HG03571 (cell line): ENCODE measurements around the gene ESF1.

Experiments used
- ATAC-seq: cut with Tn5 transposase; IDR thresholded peaks from one replicate; pipeline ENCODE4 v1.9.1; 2021; ENCODE audit not compliant: unreplicated experiment

The ESF1 gene

DNA sequence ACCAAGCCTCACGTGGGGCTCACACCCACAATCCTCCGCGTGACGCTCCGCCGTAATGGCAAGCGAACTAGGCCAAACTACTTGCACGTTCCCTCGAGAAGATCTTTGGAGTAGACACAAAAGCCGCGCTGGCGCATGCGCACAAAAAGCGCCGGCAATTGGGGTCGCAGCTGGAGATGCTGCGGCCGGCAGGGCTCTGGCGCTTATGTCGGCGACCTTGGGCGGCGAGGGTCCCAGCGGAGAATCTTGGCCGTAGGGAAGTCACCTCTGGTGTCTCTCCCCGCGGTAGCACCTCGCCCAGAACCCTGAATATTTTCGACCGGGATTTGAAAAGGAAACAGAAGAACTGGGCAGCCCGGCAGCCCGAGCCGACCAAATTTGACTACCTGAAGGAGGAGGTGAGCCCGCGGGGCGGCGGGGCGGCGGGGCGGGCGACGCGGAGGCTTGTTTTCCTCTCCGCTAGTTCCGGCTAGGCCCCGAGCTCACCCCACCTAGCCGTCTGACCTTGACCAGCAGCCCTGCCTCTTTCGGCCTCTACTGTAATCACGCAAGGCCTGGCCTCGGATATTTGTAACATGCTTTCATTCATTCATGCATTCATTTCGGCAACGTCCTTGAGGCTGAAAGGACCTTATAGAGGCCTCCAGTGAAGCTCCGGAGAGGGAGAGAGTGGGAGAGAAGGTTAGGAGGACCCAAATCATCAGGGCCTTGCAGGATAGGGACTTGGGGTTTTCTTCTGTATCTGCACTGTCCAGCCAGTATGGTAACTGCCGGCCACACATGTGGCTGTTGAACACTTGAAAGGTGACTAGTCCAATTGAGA lies at the start of gene ESF1, which contains the start of gene NDUFAF5:
ESF1 (minus strand) TSS at position 27 of the 823 bp plus-strand sequence. CDS start 1,779 bp downstream, outside the sequence.
NDUFAF5 (plus strand) TSS at position 136 of the 823 bp plus-strand sequence; CDS start at position 177, 41 bp downstream.
- peak; percentile 92 for ATAC-seq

GRCh38 chr20:13831476-13831875 lies 46.8 kb upstream of the ESF1 start:
- no peak for ATAC-seq

DNA sequence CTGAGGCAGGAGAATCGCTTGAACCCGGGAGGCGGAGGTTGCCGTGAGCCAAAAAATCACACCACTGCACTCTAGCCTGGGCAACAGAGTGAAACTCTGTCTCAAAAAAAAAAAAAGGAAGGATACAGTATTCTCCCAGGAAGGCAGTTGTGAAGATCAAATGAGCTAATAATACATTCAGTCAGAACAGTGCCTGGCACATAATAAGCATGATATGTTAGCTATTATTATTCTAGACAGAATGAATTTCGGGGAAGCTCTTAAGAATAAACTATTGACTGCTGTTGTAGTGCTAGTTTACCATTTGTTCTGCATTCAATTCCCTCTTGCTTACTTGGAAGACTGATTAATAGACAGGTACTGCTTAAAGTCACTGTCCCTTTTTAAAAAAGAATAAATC lies 40.7 kb upstream of the ESF1 start:
- ATAC-seq = no peak

GRCh38 chr20:13824459-13824858 lies 39.7 kb upstream of the ESF1 start:
- no peak for ATAC-seq

GRCh38 chr20:13822459-13822858 lies 37.7 kb upstream of the ESF1 start:
- no peak for ATAC-seq

DNA sequence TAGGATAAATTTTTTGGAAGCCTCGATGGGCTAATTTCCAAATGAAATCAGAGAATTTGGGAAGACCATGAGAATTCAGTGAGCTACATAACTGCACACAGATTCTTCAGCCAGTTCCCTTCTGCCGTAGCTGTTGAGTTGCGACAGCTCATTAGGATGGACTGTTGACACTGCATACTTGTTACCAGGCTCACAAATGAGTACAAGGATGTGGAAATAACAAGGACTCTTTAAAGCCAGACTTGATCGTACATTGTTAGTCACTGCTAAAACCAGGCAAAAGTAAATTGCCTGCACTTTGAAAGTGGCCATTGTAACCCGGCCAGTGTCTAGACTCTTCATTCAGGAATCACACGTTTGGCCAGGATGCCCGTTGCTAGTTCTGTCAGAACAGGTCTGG lies 37.2 kb upstream of the ESF1 start:
- ATAC-seq = no peak

GRCh38 chr20:13819885-13820645 lies 35.3 kb upstream of the ESF1 start:
- ATAC-seq = peak; percentile 77

DNA sequence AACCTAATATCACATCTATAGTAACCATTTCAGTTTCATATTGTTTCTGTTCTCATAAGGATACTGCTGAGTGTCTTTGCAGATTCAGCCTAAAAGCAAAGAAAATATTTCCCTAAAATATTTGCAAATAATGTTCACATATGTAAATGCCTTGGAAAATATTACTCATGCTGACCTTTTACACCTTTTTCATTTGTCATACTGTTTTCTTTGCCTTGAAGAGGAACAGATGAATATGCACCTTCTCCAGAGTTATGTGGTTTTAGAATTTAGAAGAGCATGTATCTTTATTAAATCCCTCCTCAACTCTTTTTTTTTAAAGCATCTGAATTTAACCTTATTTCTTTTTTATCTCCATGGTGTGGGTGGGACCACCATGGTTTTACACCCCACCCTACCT lies 32.6 kb upstream of the ESF1 start:
- no peak for ATAC-seq

DNA sequence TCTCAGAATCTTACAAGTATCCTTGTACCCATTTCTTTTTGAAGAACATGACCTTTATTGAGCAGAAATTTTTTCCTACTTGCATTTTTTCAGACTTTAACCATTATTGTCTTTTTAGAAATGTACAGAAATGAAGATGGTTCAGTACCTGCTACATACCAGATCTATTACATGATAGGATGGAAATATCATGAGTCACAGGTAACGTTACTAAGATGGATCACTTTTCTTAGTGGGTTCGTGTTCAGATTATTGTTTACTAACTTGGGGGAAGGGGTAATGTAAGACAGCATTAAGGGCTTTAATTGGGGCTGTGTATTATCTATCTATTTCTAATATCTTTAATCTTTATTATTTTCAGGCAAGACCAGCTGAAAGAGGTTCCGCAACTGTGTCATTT lies 32.0 kb upstream of the ESF1 start:
- ATAC-seq = no peak

DNA sequence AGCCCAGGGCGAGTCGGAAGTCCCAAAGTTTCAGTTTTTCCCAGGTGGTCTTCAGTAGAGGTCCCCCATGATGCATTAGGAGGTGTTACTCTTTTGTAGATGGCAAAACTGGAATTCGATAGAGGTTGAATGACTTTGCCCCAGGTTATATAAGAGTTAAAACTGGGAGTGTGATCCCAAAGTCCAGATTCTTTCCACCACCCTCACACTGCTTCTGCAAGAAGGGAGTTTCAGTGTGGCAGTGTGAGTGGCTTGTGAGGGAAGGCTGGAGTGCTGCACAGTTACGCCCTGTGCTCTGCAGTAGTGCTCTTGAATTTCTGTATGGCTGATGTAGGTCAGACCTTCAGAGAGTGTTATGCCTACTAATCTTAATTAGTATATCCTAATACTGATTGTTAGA lies 30.0 kb upstream of the ESF1 start:
- no peak for ATAC-seq

GRCh38 chr20:13813910-13814309 lies 29.2 kb upstream of the ESF1 start:
- ATAC-seq = no peak

DNA sequence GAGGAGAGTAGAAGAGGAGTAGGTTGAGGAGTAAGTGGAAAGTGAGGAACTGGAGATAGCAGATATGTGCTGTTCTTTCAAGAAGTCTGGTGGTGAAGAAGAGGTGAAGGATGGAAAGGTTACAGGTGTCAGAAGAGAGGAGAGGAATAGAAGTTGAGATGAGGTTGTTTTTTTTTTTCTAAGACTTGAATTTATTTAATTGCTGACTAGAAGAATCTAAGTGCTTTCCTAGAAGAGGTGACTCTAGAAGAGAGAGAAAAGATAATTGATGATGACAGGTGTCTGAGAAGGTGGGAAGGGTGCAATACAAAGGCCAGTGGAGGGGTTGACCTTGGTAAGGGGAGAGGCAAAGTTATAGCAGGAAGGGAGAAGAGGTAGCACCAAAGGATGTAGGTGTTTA lies 25.7 kb upstream of the ESF1 start:
- no peak for ATAC-seq

DNA sequence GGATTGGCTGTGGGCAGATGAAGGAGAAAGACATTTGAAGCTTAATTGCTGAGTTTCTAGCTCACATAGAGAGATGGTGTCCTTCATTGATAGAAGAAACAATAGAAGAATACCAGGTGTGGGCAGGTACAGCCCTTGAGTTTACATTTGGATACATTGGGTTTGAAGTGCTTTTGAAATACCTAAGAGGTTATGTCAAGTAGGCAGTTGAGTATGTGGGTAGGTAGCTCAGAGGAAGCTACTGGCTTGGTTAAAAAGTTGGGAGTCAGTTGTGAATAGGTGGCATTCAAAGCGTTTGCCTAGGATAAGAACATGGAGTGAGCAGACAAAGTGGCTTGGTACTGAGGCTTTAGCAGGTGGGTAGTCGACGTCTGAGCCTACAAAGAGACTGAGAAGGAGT lies 25.1 kb upstream of the ESF1 start:
- no peak for ATAC-seq

- ATAC-seq = no peak
These were observed 24.7 kb upstream of the ESF1 start for GRCh38 chr20:13809373-13809772.

DNA sequence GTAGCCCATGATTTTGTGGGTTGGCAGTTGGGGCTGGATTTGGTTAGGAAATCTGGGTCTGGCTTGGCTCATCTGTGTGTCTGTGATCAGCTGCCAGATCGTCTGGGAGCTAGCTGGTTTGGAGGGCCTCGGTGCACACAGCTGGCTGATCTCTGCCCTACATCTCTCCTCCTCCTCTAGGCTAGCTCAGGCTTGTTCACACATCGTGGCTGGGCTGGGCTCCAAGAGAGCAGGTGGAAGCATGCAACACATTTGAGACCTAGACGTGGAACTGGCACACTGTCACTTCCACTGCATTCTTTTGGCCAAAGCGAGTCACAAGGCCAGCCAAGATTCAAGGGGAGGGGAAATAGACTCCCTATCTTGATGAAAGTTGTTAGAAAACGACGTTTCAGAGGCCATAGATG lies 16.0 kb upstream of the ESF1 start:
- ATAC-seq = no peak

DNA sequence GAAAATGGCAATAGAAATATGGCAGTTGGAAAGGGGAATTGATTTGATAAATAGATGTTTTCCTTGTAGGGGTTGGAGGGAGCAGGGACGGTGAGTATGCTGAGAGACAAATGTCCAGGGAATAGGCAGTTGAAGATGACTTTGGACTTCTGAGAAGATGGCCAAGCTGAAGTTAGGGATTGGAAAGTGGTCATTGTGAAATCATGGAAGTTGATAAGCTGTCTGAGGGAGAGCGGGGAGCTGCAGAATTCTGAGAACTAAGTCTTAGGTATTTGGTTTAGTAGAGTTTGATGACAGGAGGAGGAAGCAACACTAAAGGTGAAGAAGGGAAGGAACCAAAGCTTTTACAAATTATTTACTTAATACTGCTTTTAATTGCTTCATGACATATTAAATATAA lies 15.3 kb upstream of the ESF1 start:
- ATAC-seq = no peak

DNA sequence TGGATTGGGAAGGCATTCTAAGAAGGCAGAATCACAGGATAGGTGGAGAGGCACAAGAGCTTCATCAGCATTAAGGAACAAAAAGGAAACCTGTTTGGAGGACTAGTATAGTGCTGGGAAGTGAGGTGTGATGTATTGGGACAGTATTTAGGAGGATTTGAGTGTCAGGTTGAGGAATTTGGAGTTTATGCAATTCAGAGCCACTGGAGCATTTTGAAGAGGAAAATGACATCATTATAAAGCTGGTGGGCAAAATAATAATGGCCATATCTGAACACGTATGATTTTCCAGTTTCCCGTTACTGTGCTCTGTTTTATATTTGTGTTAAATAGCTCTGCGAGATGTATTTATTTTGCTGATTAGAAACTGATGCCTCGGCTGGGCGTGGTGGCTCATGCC lies 14.3 kb upstream of the ESF1 start:
- ATAC-seq = no peak

DNA sequence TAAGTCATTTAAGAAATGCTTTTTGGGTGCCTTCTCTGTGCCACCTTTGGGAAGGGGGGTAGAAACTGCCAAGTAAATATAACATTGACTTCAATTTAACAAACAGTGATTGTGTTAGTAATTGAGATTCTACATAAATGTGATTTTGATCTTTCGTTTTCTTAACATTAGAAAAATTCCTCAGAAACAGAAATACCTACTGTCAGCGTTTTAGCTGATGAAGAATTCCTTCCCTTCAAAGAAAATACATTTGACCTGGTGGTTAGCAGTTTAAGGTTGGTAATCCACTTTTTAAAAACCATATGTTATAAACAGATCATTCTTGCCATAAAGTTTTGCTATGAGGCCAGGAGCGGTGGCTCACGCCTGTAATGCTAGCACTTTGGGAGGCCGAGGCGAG lies 9.9 kb upstream of the ESF1 start:
- ATAC-seq = no peak

- ATAC-seq = no peak
These were observed 8.3 kb upstream of the ESF1 start for GRCh38 chr20:13793001-13793400.

DNA sequence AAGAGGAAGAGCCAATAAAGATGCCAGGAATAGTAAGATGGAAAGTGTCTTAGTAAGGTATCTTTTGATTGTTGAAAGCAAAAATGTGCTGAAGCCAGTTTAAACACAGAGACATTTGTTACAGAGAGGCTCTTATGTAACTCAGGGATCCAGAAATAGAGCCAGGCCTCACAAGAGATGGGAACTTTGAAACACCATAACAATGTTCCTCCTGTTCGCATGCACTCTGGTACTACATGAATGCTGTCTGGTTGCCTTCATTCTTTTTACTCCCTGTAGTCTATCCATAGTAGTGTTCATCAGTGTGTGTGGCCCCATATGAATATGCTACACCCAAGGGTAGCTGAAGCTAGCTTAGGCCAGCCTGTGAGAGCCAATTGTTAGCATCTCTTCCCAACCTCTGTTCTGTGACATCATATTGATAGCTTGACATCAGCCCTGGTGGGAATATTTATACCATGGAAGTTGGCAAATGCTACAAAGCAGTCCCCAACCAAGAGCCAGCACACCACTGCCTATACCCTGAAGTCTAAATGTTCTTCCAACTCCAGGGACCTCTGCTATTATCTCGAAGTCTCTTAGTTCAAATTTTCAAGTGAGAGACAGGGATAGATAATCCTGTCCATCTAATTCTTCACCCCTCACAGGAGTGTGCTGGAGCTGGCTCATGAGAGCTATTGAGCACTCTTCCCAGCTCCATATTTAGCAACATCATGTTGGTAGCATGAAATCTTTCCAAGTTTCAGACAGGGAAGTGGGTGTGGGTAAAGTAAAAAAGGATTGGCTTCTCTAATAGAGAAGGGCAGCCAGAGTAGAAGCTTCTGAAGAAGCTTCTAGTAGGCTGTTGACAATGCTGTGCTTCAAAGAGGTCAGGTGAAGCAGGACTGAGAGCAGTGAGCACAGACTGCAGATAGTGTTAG lies 7.1 kb upstream of the ESF1 start:
- no peak for ATAC-seq

- no peak for ATAC-seq
These were observed 6.0 kb upstream of the ESF1 start for GRCh38 chr20:13790708-13791107.
